ENCODE data around the gene SH3RF3.

SH3RF3 gene

DNA sequence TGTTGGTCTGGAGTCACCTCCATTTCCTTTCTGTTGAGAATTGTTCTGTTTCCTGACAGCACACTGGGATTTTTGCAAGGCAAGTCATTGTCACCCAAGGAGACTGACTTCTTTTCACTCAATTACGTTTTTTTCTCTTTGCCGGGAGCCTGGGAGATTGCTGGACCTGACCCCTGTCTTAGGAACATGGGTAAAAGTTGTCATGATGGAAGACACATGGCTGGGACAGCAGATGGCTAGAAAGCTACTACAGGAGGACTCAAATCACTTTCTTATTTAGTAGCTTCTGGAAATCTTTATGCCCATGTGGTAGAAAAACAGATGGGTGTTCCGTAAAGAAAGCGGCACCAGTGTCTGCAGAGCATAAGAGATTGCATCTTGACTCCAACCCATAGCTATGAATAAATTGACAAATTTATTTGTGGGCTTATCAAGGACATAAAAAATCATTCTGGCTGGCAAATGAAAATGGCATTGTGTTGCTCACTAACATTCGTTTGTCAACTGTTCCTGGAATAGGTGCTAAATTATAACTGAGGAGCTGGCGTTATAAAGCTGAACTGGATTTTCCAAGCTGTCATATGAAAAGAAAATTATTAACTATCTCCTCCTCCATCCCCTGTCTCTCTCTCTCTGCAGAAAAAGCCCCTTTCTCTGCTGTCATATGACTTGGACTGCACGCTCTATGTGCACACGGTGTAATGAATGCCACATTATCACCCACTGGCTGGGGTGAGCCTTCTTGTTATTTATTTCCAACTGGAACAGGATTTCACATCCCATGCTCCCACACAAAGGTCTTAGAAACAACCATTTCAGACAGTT is 159.8 kb downstream of the SH3RF3 start:
- no peak for DNase-seq

- no peak for DNase-seq
Measured at GRCh38 chr2:109289504-109290222, 160.7 kb downstream of the SH3RF3 start.

DNA sequence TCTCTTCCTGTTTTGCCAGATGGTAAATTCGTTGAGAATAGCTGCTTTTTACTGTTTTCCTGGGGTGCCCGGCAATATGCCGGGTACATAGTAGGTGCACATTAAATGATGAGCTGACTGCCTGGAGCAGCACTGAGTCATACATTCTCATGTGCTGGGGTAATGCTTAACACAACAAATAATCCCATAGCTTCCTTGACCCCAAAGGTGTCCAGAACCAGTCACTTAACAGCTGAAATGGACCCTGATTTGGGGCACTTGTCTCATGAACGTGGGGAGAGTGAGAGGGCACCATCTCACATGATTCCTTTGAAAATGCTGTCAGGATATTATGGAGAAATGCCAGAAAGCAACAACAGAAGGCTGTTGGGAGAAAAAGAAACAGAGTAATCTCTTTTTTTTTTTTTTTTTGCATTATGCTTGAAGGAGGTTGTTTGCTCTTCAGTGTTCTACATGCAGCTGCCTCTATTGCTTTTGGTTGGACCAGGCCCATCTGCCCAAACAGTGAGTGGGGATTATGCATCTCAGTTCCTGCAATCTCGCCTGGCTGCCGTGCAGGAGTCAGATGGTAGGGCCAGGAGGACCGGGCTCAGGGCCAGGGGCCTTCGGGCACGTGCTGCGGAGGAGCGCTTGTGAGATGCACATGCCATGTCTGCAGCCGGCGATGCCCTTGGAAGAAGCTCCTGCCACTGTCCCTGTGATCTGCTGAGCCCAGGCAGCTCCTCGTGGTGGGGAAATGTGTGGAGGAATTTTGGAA is 162.1 kb downstream of the SH3RF3 start:
- peak; percentile 52 for DNase-seq

GRCh38 chr2:109292386-109292785 is 163.4 kb downstream of the SH3RF3 start:
- DNase-seq = no peak

- DNase-seq = no peak
Measured at GRCh38 chr2:109293663-109294062, 164.7 kb downstream of the SH3RF3 start.

- DNase-seq = no peak
Measured at GRCh38 chr2:109294523-109294922, 165.5 kb downstream of the SH3RF3 start.

DNA sequence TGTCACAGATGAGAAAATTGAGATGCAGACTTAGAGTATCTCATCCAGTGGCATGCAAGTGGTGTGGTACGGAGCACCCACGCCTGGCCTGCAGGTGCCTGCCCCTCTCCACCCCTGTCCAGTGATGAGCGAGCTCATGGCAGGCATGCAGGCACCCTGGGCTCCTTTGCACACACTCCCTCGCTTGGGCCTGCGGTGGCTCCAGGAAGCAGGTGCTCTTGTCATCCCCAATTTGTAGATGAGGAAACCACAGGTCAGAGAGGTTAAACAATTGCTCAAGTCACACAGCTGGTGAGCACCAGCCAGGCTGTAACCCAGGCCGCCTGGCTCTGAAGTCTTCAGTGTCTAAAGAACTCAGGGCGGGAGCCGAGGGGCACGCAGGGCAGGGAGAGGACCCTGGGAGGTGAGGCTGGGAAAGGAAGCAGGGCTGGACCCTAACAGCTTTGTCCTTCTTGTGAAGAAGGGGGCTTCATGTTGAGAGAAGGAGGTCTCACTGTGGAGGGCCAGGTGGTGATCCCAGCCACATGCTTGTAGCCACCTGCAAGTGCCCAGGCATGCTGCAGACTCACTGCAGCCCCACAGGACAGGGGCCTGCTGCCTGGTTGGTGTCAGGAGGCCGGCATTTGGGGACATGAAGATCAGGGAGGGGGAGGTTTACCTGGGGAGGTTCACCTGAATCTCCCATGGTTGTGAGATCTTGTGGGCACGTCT is 166.2 kb downstream of the SH3RF3 start:
- DNase-seq = no peak

GRCh38 chr2:109295781-109296117 is 166.7 kb downstream of the SH3RF3 start:
- no peak for DNase-seq

DNA sequence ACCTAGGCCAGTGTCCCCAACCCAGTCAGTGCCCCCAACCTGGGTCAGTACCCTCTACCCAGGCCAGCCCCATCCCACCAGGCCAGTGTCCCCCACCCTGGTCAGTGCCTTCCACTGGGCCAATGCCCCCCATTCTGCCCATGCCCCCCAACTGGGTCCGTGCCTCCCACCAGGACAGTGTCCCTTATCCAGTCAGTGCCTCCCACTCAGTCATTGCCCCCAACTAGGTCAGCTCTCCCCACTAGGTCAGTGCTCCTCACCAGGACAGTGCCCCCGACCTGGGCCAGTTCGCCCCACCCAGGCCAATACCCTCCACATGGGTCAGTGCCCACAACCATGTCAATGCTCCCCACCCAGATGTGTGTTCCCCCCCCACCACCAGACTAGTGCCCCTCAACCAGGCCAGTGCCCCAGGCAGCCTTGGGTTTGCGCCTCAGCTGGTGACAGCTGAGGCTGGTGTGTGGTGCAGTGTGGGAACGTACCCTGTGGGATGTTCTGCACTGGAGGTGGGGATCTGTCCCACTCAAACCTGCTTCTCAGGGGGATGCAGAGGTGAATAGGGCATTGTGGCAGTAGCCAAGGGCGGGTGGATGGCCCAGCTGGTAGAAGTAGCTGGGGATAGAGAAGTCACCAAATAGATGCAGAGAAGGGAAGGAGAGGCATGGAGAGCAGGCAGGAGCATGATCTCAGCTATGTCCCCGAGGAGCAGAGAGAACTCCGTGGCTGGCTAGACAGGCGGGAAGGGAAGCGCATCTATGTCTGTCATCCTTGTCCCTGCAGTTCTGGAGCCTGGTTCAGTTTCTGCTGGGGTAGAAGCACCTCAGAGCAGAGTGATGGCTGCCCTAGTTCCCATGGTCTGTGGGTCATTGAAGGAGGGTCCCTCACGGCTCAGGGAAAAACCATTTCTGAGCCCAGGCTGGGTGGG is 168.8 kb downstream of the SH3RF3 start:
- DNase-seq = no peak

- DNase-seq = no peak
Measured at GRCh38 chr2:109298851-109299250, 169.8 kb downstream of the SH3RF3 start.

GRCh38 chr2:109299536-109299935 is 170.5 kb downstream of the SH3RF3 start:
- DNase-seq = no peak

DNA sequence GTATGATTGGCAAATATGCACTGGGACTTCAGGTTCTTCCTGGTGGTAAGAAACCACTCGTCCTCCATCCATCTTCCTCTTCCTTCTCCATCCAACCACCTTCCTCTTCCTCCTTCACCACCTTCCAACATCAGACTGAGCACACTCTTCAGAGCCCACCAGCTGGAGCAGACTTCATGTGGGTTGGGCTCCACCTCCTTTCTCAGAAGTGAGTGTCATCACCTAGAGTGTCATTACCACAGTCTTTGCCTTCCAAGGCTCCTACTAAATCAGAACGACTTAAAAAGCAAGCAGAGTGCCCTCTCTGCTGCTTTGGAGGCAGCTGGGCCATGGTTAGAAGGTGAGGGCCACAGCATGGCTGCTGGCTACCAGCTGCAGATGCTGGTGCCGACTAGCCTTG is 171.6 kb downstream of the SH3RF3 start:
- DNase-seq = no peak

- no peak for DNase-seq
Measured at GRCh38 chr2:109301746-109302145, 172.7 kb downstream of the SH3RF3 start.

GRCh38 chr2:109302319-109302718 is 173.3 kb downstream of the SH3RF3 start:
- DNase-seq = no peak

DNA sequence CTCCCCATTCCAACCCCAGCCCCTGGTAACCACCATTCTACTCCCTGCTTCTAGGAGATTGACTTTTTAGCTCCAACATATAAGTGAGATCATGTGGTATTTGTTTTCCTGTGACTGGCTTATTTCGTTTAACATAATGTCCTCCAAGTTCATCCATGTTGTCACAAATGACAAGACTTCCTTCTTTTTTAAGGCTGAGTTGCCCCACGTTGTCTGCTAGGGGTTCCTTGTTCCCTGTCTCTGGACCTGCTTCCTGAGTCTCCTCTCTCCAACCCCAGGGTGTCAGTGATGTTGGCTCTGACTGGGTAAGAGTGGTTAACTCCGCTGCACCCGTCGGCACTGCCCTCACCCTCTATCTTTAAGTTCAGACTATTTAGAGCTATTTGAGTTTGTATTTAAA is 175.2 kb downstream of the SH3RF3 start:
- no peak for DNase-seq

DNA sequence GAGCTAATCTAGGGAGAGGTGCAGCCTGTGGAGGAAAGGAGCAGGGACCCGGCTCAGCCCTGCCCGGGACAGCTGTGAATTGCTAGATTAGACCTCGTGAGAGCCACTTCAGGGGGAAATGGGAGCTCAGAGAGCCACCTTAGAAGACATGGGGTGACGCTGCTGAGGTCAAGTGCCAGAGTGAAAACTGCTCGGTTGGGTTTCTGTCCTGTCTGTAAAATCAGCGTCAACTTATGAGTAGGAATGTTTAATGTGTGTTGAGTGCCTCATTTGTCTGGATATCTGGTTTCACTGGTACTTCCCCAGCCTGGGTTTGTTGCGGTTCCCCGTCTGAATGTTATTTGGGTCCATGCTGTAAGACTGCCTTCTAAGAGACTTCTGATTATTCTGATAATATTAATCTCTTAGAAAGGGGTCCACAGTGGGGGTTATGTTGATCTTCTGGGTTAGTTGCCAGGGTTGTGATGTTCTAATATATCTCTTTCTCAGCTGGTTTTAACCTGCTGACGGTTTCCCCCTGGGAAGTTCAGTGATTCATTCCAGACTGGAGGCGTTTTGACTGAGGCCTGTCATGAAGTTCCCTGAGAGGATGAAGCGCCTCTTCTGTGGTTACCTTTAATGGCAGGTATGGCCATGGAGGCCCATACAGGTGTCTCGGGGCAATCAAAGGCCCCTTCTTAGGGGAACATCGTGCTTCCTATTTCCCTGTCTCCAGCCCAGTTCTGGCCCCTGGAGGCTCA is 175.9 kb downstream of the SH3RF3 start:
- no peak for DNase-seq

GRCh38 chr2:109305490-109306167 is 176.6 kb downstream of the SH3RF3 start:
- DNase-seq = no peak

- no peak for DNase-seq
Measured at GRCh38 chr2:109306190-109306589, 177.2 kb downstream of the SH3RF3 start.

DNA sequence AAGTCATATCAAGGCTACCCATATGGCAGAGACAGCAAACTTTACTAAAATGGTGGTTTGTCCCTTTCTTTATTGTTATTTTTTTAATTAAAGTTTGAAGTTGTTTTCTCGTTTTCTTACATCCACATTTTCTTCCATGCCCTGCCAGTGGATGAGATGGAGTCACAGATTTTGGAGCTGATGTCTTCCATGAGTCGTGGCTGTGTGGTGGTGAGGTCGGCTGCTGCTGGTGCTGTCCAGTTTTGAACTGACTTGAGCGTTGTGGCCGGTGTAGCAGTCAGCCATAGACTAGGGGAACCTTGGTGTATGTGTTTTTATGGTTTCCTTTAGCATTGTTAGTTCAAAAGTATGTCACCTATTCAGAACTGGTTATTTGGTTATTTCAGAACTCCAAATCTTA is 182.8 kb downstream of the SH3RF3 start:
- DNase-seq = no peak

DNA sequence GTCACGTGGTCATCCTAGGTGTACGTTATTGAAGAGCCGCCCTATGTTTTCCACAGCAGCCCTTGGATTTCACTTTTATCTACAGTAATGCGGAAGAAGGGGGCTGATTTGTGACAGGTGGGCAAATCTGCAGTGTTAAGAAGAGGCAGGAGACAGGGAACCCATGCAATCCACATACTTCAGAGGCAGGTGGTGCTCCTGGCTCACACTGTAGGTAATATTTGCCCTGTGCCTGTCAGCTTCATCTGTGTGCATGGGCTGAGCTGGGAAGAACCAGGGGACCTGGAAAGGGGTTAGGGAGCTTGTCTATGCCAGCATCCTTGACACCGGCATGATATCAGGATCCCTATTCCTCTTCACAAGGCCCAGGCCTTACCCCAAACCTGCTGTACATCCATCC is 183.9 kb downstream of the SH3RF3 start:
- DNase-seq = no peak
